GM23338 (cell line): Measurements from ENCODE around the gene EPC1. TPM values are rescaled to one million over a fixed set of nuclear protein-coding genes. Genes with fewer than 3 reads are reported as not detected.

Experiments
- ATAC-seq: fragments of 200-7000 bp; cut with Tn5 transposase; 3 replicates; pipeline ENCODE4 v1.9.1; 2020
- DNase-seq: peaks from one replicate; pipeline ENCODE4 v3.0.0-alpha.2; 2015; ENCODE audit warnings: low spot score
- H2AFZ ChIP-seq: fragments of 200-600 bp; sonication (generic); 2 replicates; pipeline ENCODE4 v1.8.0; 2016; ENCODE audit warnings: antibody characterized with exemption, mild to moderate bottlenecking, moderate library complexity
- H3F3A ChIP-seq: fragments of 200-600 bp; sonication (generic); replicated peaks from 2 replicates; pipeline ENCODE4 v1.8.0; 2017; ENCODE audit warnings: antibody characterized with exemption, mixed run types, low read depth
- H3K27ac ChIP-seq: fragments of 200-600 bp; sonication (generic); 2 replicates; pipeline ENCODE4 v1.6.1; 2016; ENCODE audit warnings: low read depth
- H3K27me3 ChIP-seq: fragments of 200-600 bp; sonication (generic); 2 replicates; pipeline ENCODE4 v1.8.0; 2016; ENCODE audit warnings: mild to moderate bottlenecking, mixed run types, moderate library complexity; ENCODE audit not compliant: insufficient read depth
- H3K36me3 ChIP-seq: fragments of 200-600 bp; sonication (generic); 2 replicates; pipeline ENCODE4 v1.8.0; 2016; ENCODE audit warnings: mild to moderate bottlenecking; ENCODE audit not compliant: insufficient read depth
- H3K4me1 ChIP-seq: fragments of 200-600 bp; sonication (generic); 2 replicates; pipeline ENCODE4 v1.8.0; 2016; ENCODE audit warnings: mild to moderate bottlenecking, moderate library complexity; ENCODE audit not compliant: insufficient read depth
- H3K4me2 ChIP-seq: fragments of 200-600 bp; sonication (generic); 2 replicates; pipeline ENCODE4 v1.7.1; 2017; ENCODE audit warnings: mixed run types
- H3K4me3 ChIP-seq: fragments of 200-600 bp; sonication (generic); 2 replicates; pipeline ENCODE4 v1.6.1; 2016; ENCODE audit warnings: mixed run types
- H3K79me2 ChIP-seq: fragments of 200-600 bp; sonication (generic); replicated peaks from 2 replicates; pipeline ENCODE4 v1.8.0; 2017; ENCODE audit warnings: mild to moderate bottlenecking; ENCODE audit not compliant: insufficient read depth
- H3K9me2 ChIP-seq: fragments of 200-600 bp; sonication (generic); 2 replicates; pipeline ENCODE4 v1.8.0; 2017; ENCODE audit not compliant: insufficient read depth
- H4K20me1 ChIP-seq: fragments of 200-600 bp; sonication (generic); replicated peaks from 2 replicates; pipeline ENCODE4 v1.8.0; 2017; ENCODE audit warnings: mild to moderate bottlenecking; ENCODE audit not compliant: insufficient read depth
- H3K27ac Mint-ChIP-seq: 2 replicates; pipeline ENCODE4 v1.8.0; 2020; ENCODE audit warnings: inconsistent platforms, mild to moderate bottlenecking, moderate library complexity, mixed read lengths
- H3K27me3 Mint-ChIP-seq: 3 replicates; pipeline ENCODE4 v1.8.0; 2022; ENCODE audit warnings: low read depth, mild to moderate bottlenecking, moderate library complexity, mixed read lengths, inconsistent platforms; ENCODE audit not compliant: insufficient read depth, poor library complexity
- H3K36me3 Mint-ChIP-seq: 3 replicates; pipeline ENCODE4 v1.8.0; 2021; ENCODE audit warnings: low read depth, mild to moderate bottlenecking, inconsistent platforms, moderate library complexity, mixed read lengths
- H3K4me1 Mint-ChIP-seq: 3 replicates; pipeline ENCODE4 v1.8.0; 2020; ENCODE audit warnings: mild to moderate bottlenecking, inconsistent platforms, mixed read lengths
- H3K4me3 Mint-ChIP-seq: 3 replicates; pipeline ENCODE4 v1.8.0; 2021; ENCODE audit warnings: moderate library complexity, mild to moderate bottlenecking, inconsistent platforms, mixed read lengths
- H3K9me3 Mint-ChIP-seq: 3 replicates; pipeline ENCODE4 v1.8.0; 2020; ENCODE audit warnings: moderate library complexity, mild to moderate bottlenecking, inconsistent platforms, mixed read lengths
- CREB1 ChIP-seq: fragments of 250-450 bp; sonication (Bioruptor Pico); IDR thresholded peaks from 2 replicates; pipeline ENCODE4 v1.5.0; 2020; ENCODE audit warnings: low read depth, mild to moderate bottlenecking, moderate library complexity
- EZH2 ChIP-seq: fragments of 200-600 bp; sonication (generic); IDR thresholded peaks from one replicate; pipeline ENCODE4 v1.8.0; 2017; ENCODE audit warnings: antibody characterized with exemption, mild to moderate bottlenecking, low read depth; ENCODE audit not compliant: unreplicated experiment
- EZH2phosphoT487 ChIP-seq: fragments of 200-600 bp; sonication (generic); IDR thresholded peaks from one replicate; pipeline ENCODE4 v1.8.1; 2018; ENCODE audit warnings: antibody characterized with exemption; ENCODE audit not compliant: unreplicated experiment
- JUNB ChIP-seq: IDR thresholded peaks from one replicate; pipeline ENCODE4 v1.6.1; 2016; ENCODE audit warnings: antibody characterized with exemption; ENCODE audit not compliant: unreplicated experiment
- NANOG ChIP-seq: IDR thresholded peaks from 2 replicates; pipeline ENCODE4 v1.6.1; 2016; ENCODE audit warnings: antibody characterized with exemption, borderline replicate concordance
- POLR2AphosphoS5 ChIP-seq: IDR thresholded peaks from 2 replicates; pipeline ENCODE4 v1.6.1; 2016; ENCODE audit warnings: antibody characterized with exemption, low read depth
- ZNF114 ChIP-seq: fragments of 250-450 bp; sonication (Bioruptor Pico); IDR thresholded peaks from 2 replicates; pipeline ENCODE4 v1.5.0; 2020; ENCODE audit warnings: mild to moderate bottlenecking, moderate library complexity
- ZNF331 ChIP-seq: fragments of 250-450 bp; sonication (Bioruptor Pico); IDR thresholded peaks from 2 replicates; pipeline ENCODE4 v1.5.0; 2020; ENCODE audit warnings: low read depth, mild to moderate bottlenecking, moderate library complexity
- polyA plus RNA-seq: library from polyadenylated mRNA; unstranded; fragments of >200 nt; fragmentation: Nextera tagmentation; extraction: Ambion mirVana; gene quantifications from 2 replicates; pipeline ENCODE4 v1.2.1, GENCODE V29; 2016
- total RNA-seq: library from RNA; depleted of rRNA; stranded (reverse); fragments of >200 nt; shearing (Covaris generic); gene quantifications from 2 replicates; pipeline ENCODE4 v1.2.3, GENCODE V29; 2014
- TF ChIP-seq, protein P1 (sequence below), 2 experiments: fragments of 200-600 bp in 1 of 2; sonication (generic) in 1 of 2; conservative IDR thresholded peaks; 2 replicates each; pipeline versions ENCODE4 v1.5.1 to v1.6.1; 2016 to 2017; ENCODE audit warnings: antibody characterized with exemption in 2 of 2, low read depth in 2 of 2, mild to moderate bottlenecking in 2 of 2, moderate library complexity in 1 of 2
- TF ChIP-seq, protein P2 (sequence below): IDR thresholded peaks from one replicate; pipeline ENCODE4 v1.6.1; 2018; ENCODE audit warnings: antibody characterized with exemption; ENCODE audit not compliant: unreplicated experiment
- TF ChIP-seq, protein P3 (sequence below): IDR thresholded peaks from 2 replicates; pipeline ENCODE4 v1.6.1; 2016; ENCODE audit warnings: antibody characterized with exemption

The EPC1 gene
- total and polyA plus RNA-seq, 2 experiments from 2014 or later, result 24.1 to 25.9 TPM

DNA sequence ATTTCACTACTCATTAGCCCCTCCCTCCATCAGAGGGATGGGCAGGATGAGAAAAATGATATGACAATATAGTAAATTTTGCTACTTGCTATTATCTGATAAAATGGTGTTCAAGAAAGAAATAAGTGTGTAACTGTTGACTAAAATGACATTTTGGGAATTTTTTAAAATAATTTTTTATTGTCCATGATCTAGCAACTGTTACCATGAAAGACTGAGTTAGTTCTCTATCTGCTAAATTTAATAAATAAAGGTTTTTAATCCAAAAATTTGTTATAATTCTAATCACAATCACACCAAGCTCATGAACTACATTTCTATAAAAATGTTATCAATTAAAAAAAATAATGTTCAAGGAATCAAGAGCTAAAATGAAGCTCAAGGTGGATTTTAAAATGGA, 28.7 kb upstream of the EPC1 start (continued):
- TF ChIP-seq, protein P1, sequence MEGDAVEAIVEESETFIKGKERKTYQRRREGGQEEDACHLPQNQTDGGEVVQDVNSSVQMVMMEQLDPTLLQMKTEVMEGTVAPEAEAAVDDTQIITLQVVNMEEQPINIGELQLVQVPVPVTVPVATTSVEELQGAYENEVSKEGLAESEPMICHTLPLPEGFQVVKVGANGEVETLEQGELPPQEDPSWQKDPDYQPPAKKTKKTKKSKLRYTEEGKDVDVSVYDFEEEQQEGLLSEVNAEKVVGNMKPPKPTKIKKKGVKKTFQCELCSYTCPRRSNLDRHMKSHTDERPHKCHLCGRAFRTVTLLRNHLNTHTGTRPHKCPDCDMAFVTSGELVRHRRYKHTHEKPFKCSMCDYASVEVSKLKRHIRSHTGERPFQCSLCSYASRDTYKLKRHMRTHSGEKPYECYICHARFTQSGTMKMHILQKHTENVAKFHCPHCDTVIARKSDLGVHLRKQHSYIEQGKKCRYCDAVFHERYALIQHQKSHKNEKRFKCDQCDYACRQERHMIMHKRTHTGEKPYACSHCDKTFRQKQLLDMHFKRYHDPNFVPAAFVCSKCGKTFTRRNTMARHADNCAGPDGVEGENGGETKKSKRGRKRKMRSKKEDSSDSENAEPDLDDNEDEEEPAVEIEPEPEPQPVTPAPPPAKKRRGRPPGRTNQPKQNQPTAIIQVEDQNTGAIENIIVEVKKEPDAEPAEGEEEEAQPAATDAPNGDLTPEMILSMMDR (conservative IDR thresholded peaks at IDR 0.05; ENCODE audit: low read depth in 2 of 2), result no peak
- TF ChIP-seq EZH2phosphoT487 (no peak), EZH2 (no peak), ZNF114 (CRISPR knock-in tag) (no peak)
- TF ChIP-seq, protein P2, sequence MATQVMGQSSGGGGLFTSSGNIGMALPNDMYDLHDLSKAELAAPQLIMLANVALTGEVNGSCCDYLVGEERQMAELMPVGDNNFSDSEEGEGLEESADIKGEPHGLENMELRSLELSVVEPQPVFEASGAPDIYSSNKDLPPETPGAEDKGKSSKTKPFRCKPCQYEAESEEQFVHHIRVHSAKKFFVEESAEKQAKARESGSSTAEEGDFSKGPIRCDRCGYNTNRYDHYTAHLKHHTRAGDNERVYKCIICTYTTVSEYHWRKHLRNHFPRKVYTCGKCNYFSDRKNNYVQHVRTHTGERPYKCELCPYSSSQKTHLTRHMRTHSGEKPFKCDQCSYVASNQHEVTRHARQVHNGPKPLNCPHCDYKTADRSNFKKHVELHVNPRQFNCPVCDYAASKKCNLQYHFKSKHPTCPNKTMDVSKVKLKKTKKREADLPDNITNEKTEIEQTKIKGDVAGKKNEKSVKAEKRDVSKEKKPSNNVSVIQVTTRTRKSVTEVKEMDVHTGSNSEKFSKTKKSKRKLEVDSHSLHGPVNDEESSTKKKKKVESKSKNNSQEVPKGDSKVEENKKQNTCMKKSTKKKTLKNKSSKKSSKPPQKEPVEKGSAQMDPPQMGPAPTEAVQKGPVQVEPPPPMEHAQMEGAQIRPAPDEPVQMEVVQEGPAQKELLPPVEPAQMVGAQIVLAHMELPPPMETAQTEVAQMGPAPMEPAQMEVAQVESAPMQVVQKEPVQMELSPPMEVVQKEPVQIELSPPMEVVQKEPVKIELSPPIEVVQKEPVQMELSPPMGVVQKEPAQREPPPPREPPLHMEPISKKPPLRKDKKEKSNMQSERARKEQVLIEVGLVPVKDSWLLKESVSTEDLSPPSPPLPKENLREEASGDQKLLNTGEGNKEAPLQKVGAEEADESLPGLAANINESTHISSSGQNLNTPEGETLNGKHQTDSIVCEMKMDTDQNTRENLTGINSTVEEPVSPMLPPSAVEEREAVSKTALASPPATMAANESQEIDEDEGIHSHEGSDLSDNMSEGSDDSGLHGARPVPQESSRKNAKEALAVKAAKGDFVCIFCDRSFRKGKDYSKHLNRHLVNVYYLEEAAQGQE, result no peak

DNA sequence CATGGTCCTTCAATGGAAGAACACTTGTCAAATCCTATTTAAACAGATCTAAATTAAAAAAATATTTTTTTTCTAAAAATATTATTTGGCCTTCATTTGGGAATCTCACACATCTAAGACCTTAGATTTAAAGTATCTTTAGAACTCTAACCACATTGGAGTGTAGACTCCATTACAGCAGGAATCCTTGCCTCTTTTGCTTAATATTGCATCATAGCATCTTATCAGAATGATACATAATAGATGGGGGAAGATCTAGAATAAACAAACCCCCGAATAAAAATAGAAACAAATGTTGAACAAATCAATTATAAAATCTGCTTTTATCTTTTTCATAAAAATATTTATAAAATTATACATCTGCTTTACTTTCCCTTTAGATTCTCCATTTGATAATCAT, 27.6 kb upstream of the EPC1 start:
- Mint-ChIP-seq H3K4me3 (no peak overlapping the region), H3K4me1 (peaks cover 2% of the 10 kb centered on the region; the same call in 2 of the 3 replicates), H3K36me3 (no peaks in the 10 kb centered on the region), H3K27me3 (no peaks in the 10 kb centered on the region), H3K27ac (no peak overlapping the region), H3K9me3 (no peaks in the 10 kb centered on the region)
- DNase-seq (no peak), ATAC-seq (no peak)
- Histone ChIP-seq H3K4me2 (no peak overlapping the region), H2AFZ (no peak overlapping the region), H3F3A (no peaks in the 10 kb centered on the region), H3K9me2 (no peaks in the 10 kb centered on the region), H3K79me2 (peaks cover 60% of the 10 kb centered on the region), H3K36me3 (no peaks in the 10 kb centered on the region), H3K4me3 (no peak overlapping the region), H4K20me1 (no peaks in the 10 kb centered on the region; the same call in 1 of the 2 replicates), H3K27ac (no peak overlapping the region), H3K4me1 (no peaks in the 10 kb centered on the region), H3K27me3 (no peaks in the 10 kb centered on the region)
- TF ChIP-seq, protein P2, result no peak
- no peak for TF ChIP-seq POLR2AphosphoS5
- TF ChIP-seq NANOG, result no peak
- no peak for TF ChIP-seq CREB1 (CRISPR knock-in tag)
- TF ChIP-seq, protein P1 (conservative IDR thresholded peaks at IDR 0.05; ENCODE audit: low read depth in 2 of 2), result no peak
- TF ChIP-seq, protein P3, sequence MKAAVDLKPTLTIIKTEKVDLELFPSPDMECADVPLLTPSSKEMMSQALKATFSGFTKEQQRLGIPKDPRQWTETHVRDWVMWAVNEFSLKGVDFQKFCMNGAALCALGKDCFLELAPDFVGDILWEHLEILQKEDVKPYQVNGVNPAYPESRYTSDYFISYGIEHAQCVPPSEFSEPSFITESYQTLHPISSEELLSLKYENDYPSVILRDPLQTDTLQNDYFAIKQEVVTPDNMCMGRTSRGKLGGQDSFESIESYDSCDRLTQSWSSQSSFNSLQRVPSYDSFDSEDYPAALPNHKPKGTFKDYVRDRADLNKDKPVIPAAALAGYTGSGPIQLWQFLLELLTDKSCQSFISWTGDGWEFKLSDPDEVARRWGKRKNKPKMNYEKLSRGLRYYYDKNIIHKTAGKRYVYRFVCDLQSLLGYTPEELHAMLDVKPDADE, result no peak
- TF ChIP-seq JUNB, result no peak
- no peak for TF ChIP-seq EZH2phosphoT487
- no peak for TF ChIP-seq ZNF114 (CRISPR knock-in tag)
- TF ChIP-seq EZH2, result no peak
- no peak for TF ChIP-seq ZNF331 (CRISPR knock-in tag)
